Hematopoietic multipotent progenitor cell treated with erythropoietin and hydrocortisone succinate and interleukin-3 and kit ligand, for 8 days (in vitro differentiated cells): ENCODE measurements around the gene CDH22.

ENCODE experiments used
- DNase-seq: peaks from one replicate; pipeline ENCODE4 v3.0.0-alpha.2; 2015

CDH22 gene

DNA sequence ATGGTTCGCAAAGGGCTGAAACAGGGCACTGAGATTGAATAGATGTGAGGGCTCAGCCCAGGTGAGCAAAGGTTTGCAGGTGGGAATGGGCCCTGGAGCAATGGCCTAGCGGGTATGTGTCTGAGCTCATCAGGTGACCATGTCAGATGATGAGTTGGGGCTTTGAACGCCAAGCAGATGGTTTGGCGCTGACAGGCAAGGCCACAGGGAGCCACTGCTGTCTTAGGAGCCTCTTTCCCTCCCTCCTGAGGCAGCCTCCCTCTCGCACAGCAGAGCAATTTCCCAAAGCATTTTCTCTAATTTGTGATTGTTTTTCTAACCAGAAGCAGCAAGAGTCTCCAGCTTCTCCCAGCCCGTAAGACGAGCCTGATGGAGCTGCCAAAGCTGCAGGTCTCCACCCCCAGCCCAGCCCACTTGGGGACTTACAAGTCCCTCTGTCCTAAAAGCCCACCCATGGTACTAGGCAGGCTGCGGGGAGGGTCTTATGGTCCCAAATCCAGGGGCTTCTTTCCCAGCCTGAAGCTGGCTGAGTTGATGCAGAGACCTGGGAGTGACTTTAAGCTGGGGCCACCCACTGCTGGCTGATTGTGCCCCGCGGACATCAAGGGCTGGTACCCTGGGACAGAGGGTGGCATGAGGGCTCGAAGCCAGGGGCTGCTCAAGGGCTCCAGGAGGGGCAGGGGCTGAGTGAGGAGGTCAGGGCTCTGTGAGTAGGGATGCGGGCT is 11.6 kb downstream of the CDH22 start:
- DNase-seq, result no peak

DNA sequence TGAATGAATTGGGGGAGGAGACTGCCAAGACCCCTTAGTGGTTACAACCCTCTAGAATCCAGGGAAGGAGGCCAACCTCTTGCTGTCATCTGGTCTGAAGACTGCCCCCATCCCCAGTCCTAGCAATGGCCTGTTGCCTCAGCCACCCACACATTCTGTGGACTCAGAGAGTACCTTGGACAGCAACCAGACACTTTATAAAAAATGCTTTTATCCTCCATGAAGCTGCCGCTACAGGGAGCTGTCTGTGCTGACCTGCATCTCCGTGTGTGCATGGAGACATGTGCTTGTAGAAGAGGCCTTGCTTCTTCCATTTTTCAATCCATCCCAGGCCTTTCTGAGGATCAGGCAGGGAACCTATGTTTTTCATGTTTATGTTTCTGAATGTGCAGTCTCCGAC is 15.2 kb downstream of the CDH22 start:
- peak; percentile 38 for DNase-seq

DNA sequence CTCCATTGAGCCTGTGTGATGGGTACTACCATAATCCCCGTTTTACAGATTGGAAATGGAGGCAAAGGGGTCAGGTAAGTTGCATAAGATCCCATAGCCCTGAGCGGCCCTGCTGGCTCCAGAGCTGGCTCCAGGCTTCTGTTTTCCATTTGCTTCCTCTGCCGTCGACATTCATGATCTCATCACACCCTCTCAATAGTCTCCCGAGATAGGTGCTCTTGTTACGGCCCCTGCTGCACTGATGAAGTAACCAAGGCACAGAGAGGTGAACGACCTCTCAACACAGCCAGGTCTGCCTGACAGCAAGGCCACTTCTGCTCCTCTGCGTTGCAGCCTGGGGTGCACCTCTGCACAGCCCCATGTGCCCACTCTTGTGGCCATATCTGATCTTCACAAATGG is 16.9 kb downstream of the CDH22 start:
- DNase-seq, result no peak

DNA sequence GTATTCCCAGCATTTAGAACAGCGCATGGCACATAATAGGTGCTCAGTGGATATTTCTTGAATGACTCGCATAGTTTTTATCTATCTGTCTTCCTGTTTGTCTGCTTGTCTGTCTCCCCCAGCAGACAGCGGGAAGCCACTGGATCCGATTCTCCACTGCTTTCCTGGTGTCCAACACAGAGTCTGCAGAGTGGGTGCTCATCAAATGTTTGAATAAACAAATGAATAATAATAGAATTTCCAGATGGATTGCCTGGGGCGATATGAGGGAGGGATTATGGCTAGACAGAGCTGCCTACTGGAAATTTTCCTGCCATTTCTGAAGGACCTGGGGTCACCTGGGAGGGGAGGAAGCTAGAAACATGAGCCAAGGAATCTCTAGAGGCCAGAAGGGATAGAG is 18.9 kb downstream of the CDH22 start:
- DNase-seq, result no peak

GRCh38 chr20:46286977-46287376 is 21.3 kb downstream of the CDH22 start:
- no peak for DNase-seq

GRCh38 chr20:46286382-46286781 is 21.9 kb downstream of the CDH22 start:
- no peak for DNase-seq

DNA sequence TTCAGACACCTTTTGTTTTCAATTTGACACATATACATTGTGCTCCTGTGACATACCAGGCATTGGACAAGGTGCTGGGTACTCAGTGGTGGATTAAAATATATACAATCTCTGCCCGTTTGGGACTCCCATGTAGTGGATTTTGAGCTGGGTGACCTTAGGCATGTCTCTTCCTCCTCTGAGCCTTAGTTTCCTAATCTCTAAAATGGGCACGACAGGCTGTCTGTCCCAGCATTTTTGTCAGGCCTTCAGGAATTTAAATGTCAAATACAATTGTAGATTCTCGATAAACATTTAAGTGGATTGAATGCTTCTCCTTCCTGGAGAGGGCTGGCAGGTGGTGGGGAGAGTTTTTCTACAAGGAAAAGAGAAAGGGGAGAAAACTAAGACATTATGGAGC is 22.6 kb downstream of the CDH22 start:
- no peak for DNase-seq

GRCh38 chr20:46285072-46285471 is 23.2 kb downstream of the CDH22 start:
- no peak for DNase-seq

GRCh38 chr20:46284040-46284427 is 24.3 kb downstream of the CDH22 start:
- DNase-seq, result no peak

- DNase-seq, result no peak
Observed at GRCh38 chr20:46283426-46284039, 24.8 kb downstream of the CDH22 start.

DNA sequence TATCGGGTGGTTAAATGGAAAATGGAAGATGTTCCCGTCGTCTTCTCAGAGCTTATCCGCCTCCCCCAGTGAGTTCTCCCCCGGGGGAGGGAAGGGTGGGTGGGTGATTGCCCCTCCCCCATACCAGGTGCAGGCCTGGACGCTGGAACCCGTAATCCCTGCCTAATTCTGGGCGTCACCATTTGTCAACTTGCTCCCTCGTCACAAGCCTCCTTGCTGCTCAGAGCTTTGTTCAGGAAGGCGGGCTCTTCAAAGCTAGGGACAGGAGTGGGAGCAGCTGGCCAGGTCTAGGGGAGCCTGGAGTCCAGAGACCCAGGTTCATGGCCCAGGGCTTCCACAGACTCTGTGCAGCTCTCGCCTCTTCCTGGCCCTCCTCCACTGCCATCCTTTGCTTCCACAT is 25.6 kb downstream of the CDH22 start:
- DNase-seq, result no peak

DNA sequence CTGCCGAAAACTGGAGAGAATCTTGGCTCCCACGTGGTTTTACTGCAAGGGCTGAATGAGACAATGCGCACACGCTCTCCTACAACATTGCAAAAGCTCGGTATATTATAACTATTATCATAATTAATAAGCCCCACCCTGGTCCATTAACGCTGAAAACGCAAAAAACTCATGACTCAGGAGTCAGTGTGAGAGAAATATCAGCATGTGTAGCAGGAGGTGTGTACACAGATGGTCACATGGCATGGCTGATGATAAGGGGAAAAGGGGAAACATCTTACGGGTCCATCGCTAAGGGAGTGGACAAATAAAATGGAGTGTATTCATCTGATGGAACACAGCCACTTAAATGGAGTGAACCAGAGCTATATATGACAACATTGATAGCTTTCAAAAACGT is 29.2 kb downstream of the CDH22 start:
- peak; percentile 51 for DNase-seq

GRCh38 chr20:46277602-46278001 is 30.7 kb downstream of the CDH22 start:
- DNase-seq, result no peak

DNA sequence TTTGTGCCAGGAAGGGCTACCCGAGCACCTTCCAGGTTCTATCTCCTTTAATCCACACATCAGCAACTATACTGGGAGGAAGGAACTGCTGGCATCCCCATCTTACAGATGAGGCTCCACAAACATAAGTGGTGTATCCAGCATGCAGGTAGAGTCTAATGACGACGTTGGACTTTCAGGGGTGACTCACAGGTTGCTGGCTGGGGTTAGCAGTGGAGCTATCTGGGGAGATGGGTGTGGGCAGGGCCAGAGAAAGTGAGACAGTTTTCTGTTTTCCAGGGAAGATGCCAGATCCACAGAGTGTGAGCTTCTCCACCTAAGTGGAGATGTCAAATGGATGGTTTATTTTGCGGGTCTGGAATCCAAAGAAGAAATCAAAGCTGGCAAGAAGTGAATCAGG is 31.8 kb downstream of the CDH22 start:
- no peak for DNase-seq

DNA sequence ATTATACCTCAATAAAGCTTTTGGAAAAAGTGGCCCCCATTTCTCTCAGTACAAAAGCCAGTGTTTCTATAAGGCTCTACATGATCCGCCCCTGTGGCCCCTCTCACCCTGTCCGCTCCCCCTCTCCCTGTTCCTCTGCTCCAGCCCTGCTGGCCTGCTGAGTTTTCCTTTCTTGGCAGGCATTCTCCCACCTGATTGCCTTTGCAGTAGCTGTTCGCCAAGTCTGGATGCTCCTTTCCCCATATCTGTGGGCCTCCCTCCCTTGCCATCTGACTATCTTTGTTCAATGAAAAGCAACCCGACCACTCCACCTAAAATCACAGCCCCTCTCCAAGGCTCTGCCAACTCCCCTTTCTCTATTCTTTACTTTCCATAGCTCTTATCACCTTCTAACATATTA is 33.2 kb downstream of the CDH22 start:
- no peak for DNase-seq

- DNase-seq, result no peak
Observed at GRCh38 chr20:46273717-46274116, 34.6 kb downstream of the CDH22 start.

- DNase-seq, result no peak
Observed at GRCh38 chr20:46272389-46273047, 35.8 kb downstream of the CDH22 start.

- DNase-seq, result no peak
Observed at GRCh38 chr20:46270977-46271744, 37.1 kb downstream of the CDH22 start.

GRCh38 chr20:46269372-46269771 is 38.9 kb downstream of the CDH22 start:
- DNase-seq, result no peak

- DNase-seq, result no peak
Observed at GRCh38 chr20:46268662-46269061, 39.6 kb downstream of the CDH22 start.

GRCh38 chr20:46268131-46268614 is 40.1 kb downstream of the CDH22 start:
- DNase-seq, result no peak

- DNase-seq, result no peak
Observed at GRCh38 chr20:46267108-46268105, 40.9 kb downstream of the CDH22 start.
